Naive thymus-derived CD8-positive, alpha-beta T cell (primary cell): Measurements from ENCODE around the gene PLA2G4D. TPM values are rescaled to one million over a fixed set of nuclear protein-coding genes. Genes with fewer than 3 reads are reported as not detected.

Experiments
- polyA plus RNA-seq, 3 donors: library from polyadenylated mRNA; unstranded; fragments of 300-500 nt; fragmentation: Illumina TruSeq; gene quantifications; one replicate each; pipeline ENCODE4 v1.2.3, GENCODE V29; 2021
- total RNA-seq, 8 experiments: library from RNA in 2 of 8; stranded (reverse) in 2 of 8; gene quantifications; one replicate each; pipeline ENCODE4 v1.2.3 and lab custom pipeline; 2021 to 2026

The PLA2G4D gene
- total and polyA plus RNA-seq, 5 experiments from 2014 or later, result not detected

Other genes starting within 250 kb of the PLA2G4D start
- gene SPTBN5, start 200.5 kb downstream of the PLA2G4D start, total RNA-seq, result under 1 TPM; 0.81 to 0.96 TPM
- under 1 TPM in 1 of 3 donors, not detected in 2; 0.02 TPM for gene SPTBN5, start 200.5 kb downstream of the PLA2G4D start, polyA plus RNA-seq
- 10 to 100 TPM in 1 of 2 experiments, 1 to 10 TPM in 1; 9.1 to 10.4 TPM for gene EHD4, start 122.0 kb downstream of the PLA2G4D start, total RNA-seq
- gene EHD4, start 122.0 kb downstream of the PLA2G4D start, polyA plus RNA-seq, result 1 to 10 TPM; 5.2 to 7.6 (median 5.9) TPM
- not detected for gene PLA2G4E, start 73.5 kb downstream of the PLA2G4D start, total RNA-seq
- gene PLA2G4E, start 73.5 kb downstream of the PLA2G4D start, polyA plus RNA-seq, result not detected
- not detected for gene PLA2G4F, start 62.1 kb upstream of the PLA2G4D start, total RNA-seq
- under 1 TPM in 1 of 3 donors, not detected in 2; 0.04 TPM for gene PLA2G4F, start 62.1 kb upstream of the PLA2G4D start, polyA plus RNA-seq
- 100 to 1,000 TPM; 113 TPM for gene VPS39, start 113.7 kb upstream of the PLA2G4D start, total RNA-seq
- gene VPS39, start 113.7 kb upstream of the PLA2G4D start, polyA plus RNA-seq, result 10 to 100 TPM; 26.9 to 40.5 (median 29.9) TPM
- gene GANC, start 178.6 kb upstream of the PLA2G4D start, total RNA-seq, result 10 to 100 TPM; 57.7 to 61.2 TPM
- 10 to 100 TPM; 11.8 to 16.2 (median 12.7) TPM for gene GANC, start 178.6 kb upstream of the PLA2G4D start, polyA plus RNA-seq
- 10 to 100 TPM; 59.8 to 63.7 TPM for gene TMEM87A, start 178.9 kb upstream of the PLA2G4D start, total RNA-seq
- 10 to 100 TPM; 48.9 to 54.0 (median 53.4) TPM for gene TMEM87A, start 178.9 kb upstream of the PLA2G4D start, polyA plus RNA-seq